RPMI8226 (cell line): ENCODE measurements around the gene CTSZ.
"Not testable (repeated sequence)": the region's sequence is repeated elsewhere in the genome, so short reads cannot be mapped to it uniquely, and the experiment has no call there.

Experiments
- DNase-seq: peaks from one replicate; pipeline ENCODE4 v3.0.0-alpha.2; 2015

Gene CTSZ

GRCh38 chr20:59006864-59007664 is at the start of gene CTSZ:
CTSZ (minus strand) TSS chr20:59007254; CDS start chr20:59007128, 126 bp downstream.
- peak; percentile 74 for DNase-seq

DNA sequence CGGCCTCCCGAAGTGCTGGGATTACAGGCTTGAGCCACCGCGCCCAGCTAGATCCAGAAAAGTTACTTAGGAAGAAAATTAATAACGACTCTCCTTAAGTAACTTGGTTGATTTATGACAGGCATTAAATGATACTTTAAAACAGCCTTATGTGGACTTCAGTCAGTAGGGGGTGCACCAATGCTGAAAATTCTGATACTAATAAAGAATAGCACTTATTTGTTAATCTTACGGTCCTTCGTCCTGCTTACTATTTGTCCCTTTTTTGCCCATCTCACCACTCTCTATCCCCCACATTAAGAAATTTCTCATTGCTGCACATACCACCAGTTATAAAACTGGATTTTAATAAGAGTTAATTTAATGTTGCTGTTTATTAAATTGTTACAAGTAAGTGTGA is 48.2 kb upstream of the CTSZ start:
- no peak for DNase-seq

- DNase-seq, result peak; percentile 56
These were observed 44.7 kb upstream of the CTSZ start for GRCh38 chr20:59051666-59052185.

- no peak for DNase-seq
These were observed 43.4 kb upstream of the CTSZ start for GRCh38 chr20:59050437-59050836.

DNA sequence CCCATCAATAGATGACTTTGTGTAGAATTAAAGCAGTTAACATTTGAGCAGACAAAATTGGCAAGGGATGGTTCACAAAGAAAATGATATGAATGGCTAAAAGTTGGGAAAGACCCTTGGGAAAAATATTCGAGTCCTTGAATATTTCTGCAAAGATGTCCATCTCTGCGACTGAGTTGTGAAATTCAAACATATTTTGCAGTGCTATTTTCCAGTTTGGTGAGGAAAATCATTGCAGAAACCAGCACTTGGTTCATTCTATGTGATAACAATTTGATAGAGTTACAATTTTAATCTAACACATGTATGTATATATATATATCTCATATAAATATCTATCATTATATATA is 41.6 kb upstream of the CTSZ start:
- DNase-seq, result no peak

DNA sequence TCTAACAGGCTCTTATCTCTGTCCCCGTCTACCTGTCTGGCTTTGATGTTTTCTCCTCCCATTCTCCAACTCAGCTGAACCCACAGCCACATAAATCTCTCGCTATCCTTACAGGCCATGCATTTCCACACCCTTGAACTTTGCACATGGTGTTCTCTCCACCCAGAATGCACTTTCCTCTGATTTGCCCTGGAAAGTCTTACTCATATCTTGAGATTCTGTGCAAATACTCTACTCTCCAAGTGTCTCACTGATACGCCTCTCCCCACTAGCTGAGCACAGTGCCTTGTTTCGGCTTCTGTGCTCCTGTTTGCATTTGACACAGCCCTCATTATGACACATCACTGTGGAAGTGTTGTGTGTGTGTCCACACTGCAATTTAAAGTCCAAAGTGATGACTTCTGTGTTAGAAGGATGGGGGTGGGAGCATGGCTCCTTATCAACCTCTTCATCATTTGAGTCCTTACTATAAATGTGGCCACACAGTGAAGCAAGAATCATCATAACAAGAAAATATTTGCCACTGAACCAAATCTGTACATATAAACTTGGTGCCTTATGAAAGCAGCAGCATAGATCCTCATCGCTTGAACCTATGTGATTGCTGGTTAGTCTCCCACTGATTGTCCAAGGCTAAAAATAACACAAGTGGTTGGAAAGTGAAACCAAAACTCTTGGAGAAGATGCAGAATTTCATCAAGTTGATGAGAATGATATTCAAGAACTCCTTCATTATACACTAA is 41.1 kb upstream of the CTSZ start:
- DNase-seq, result no peak

DNA sequence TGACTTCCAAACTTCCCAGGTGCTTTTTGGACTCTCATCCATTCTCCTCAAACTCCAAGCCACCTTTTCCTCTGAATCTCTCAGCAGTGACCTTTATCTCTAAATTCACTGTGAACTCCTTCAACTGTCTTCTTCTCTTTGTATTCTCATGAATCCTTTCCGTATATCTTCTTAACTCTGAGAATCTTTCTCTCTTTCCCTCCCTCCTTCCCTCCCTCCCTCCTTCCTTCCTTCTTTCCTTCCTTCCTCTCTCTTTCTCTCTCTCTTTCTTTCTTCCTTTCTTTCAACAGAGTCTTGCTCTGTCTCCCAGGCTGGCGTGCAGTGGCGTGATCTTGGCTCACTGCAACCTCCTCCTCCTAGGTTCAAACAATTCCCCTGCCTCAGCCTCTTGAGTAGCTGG is 39.8 kb upstream of the CTSZ start:
- DNase-seq, result no peak

- DNase-seq, result no peak
These were observed 37.7 kb upstream of the CTSZ start for GRCh38 chr20:59044796-59045195.

DNA sequence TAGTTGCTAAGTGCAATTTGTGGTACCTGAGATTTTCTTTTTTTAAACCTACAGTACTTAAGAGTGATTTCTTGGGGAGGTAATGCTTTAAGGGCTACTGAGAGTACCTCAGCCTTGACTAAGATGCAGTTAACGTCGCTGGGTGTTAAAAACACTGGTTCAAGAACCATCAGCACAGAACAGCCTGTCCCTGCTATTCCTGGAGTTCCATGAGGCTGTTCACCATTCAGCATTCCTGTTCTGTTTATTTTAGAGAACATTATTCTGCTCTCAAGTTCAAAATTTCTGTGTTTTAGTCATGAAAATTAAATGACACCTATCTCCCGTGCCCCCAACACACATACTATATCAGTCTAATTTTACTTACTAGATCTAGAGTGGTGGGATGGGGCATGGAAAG is 37.2 kb upstream of the CTSZ start:
- DNase-seq, result no peak

DNA sequence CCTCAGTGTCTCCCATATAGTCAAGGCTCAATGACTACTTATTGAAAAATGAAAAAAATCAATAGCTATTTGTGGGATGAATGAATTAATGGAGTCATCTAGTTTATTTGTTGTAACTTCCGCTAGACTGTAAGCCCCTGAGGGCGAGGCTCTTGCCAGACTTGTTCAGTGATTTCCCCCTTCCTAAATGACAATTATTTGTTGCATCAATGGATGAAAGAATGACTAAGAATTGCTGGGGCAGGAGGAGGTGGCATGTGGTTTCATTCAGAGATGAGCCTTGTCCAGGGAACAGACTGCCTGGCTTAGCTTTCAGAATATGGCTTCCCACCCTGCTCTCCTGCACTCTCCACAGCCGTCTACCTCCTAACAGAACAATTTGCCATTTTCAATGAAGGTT is 36.6 kb upstream of the CTSZ start:
- DNase-seq, result no peak

DNA sequence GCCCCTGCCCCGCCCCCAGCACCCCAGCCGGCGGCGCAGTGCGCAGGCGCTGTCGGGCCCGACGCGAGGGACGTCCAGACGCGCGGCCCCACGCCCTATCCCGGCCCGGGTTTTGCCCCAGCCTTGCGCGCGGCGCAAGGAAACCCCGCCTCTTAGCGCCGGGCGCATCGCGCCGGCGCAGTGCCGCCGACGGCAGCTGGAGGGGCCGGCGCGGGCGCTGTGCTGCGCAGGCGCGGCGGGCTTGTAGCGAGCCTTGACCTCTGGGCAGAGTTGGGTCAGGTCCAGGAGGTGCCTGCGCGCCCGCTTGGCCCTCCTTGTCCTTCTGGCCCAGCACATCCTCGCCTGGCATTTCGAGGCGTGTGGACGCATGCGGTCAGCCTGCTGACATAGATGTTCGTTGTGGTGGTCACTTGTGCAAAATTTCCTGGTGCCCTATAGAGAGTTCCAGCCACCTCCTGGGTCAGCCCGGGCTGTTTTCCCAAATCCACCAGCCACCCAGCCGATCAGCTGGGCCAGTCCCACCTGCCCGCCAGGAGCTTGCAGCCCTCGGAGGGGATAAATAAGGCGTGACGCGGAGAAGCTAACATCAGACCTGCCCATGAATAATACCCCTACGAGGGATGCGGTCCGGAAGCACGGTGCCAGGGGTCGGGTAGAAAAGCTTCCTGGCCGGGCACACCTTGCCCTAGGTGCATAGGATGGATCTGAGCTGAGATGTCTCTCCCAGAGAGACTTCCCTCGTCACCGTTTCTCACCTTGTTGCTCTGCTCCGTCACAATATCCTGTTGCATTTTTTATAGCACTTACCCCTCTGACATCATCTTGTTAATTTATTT is 36.0 kb upstream of the CTSZ start:
- peak; percentile 97 for DNase-seq

DNA sequence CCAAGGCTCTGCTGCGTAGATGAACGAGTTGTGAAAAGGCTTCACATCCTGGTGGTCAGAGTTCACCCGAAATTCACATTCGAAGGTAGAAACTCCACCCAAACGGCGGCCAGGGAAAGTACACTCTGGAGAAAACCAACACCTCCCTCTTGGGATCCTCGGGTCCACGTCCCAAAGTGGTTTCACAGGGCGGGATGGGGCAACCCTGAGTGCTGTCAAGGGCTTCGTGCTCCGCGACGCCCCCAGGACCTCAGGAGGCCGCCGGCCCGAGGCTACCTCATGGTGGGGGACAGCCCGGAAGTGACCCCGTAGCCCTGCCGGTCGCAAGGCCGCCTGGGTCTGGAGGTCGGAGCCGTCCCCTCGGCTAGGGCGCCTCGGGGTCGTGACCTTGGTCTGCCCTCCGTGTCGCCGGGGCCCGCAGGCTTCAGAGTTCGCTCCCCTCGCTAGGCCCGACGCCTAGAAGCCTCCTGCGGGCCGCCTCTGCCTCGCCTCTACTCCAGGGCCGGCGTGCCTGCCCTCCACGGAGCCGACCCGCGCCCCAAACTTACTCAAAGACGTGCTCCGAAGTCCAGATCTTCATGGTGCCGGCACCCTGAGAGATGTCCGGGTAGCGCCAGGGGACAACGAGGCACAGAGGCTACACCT is 35.2 kb upstream of the CTSZ start, which contains the start of gene PRELID3B:
TSS of gene PRELID3B (minus strand) at position 636 of the 645 bp plus-strand sequence. CDS start at position 580, 56 bp downstream.
- peak; percentile 36 for DNase-seq

DNA sequence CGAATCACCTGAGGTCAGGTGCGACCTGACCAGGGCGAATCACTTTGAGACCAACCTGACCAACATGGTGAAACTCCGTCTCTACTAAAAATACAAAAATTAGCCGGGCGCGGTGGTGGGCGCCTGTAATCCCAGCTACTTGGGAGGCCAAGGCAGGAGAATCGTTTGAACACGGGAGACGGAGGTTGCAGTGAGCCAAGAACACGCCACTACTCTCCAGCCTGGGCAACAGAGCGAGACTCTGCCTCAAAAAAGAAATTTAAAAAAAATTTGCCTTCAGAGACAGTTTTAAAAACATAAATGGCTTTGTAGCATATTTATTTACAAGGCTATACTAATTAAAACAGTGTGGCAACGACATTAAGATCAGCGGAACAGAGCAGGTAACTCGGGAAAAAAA is 34.4 kb upstream of the CTSZ start:
- not testable (repeated sequence) for DNase-seq

- no peak for DNase-seq
These were observed 33.6 kb upstream of the CTSZ start for GRCh38 chr20:59040667-59041066.

DNA sequence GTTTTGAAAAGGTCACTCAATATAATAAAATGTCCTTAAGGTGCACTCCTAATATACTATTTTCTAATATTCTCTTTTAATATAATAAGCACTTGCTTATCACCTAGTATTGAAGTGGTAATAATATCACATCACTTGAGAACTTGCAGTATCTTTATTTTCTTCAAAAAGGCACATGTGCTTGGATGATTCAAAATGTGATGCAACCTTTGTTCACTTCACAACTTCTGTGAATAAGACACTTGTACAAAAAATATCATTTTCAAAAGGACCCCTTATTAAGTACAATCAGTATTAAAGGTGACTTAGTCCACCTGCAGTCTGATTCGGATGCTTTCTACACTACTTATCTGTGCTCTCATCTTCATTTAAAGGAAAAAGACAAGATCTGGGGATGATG is 32.2 kb upstream of the CTSZ start:
- no peak for DNase-seq

DNA sequence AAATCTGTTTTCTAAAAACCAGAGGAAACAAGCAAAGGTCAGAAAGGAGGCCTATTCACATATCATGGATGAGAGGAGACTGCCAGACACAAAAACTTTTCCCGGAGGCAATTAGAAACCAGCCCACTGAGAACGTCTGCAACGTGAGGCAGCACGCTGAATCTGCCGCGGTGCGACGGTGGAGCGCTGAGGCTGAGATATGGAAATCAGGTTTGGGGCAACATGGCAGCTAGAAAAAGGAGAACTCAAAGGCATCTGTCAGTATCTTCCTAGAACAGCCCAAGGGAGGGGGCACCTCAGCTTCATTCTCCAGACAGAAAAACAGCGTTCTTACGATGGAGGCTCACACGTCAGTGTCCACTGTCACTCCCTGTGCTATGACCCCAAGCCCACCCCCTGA is 30.3 kb upstream of the CTSZ start:
- DNase-seq, result no peak

- no peak for DNase-seq
These were observed 28.3 kb upstream of the CTSZ start for GRCh38 chr20:59035381-59035780.

DNA sequence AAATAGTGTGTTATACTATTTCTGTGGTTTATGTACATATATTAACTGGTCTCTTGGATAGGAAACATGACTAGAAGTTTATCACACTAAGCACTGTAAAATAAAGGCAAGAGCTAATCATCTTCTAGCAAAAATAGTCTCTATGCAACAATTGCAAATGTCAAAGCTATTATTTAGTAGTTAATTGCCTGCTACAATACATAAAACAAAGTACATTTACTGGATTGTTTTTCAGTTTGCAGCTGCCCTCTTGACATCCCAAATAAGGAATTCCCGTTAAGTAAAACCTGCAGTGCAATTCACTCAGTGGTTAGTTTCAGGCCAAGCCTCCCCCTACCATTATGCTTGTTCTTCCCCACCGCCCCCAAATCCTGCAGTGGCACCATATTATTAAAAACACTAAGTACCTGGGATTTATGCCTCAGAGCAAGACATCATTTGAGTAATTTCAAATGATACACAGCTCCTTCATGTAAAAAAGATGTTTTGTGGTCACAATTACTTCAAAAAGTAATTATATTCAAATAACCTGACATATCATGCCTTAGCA is 26.6 kb upstream of the CTSZ start:
- DNase-seq, result no peak

DNA sequence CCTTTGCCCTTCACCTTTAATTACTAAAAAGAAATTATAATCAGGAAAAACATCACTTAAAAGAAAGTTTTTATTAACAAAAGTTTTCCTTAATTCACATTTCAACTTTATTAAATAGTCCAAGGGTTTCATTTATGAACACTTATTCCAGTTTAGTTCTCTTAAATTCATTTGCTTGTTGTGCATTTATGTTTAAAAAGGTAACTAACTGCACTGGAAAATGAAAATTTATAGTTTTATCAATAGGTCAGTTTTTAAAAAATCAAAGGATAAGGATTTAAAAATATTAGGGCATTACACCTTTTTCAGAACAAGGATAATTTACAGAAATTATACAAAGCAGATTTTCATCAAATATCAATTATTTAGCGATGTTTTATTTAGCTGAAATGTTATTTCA is 26.0 kb upstream of the CTSZ start:
- no peak for DNase-seq

- DNase-seq, result no peak
These were observed 25.6 kb upstream of the CTSZ start for GRCh38 chr20:59032713-59033059.

- DNase-seq, result peak; percentile 96
These were observed 25.1 kb upstream of the CTSZ start, which contains the start of gene ATP5F1E for GRCh38 chr20:59032023-59032712. ATP5F1E (minus strand) TSS chr20:59032335; CDS start chr20:59032251, 84 bp downstream.

DNA sequence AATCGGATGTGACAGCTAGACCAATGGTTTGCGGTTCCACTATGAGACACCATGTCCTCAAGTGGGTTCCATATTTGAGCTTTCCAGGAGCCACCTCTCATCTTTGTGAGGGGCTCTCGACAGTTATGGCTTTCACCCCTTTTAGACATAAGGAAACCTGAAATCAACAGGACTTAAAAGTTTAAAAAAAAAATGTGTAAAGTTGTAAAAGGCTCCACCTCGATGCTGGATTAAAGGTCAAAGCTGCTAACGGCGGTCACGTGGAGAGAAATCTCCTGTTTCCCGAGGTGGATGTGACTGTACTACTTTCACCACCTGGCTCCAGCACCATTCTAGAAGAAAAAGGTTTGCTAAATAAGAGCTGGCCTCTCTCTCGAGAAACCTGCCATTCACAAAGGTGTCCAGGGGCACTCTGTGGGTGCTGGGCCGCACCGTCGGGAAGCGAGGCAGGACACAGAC is 24.5 kb upstream of the CTSZ start:
- peak; percentile 22 for DNase-seq
